Suprapubic skin (tissue), 4 donors: ENCODE results near the gene ICAM2. TPM values are rescaled to one million over a fixed set of nuclear protein-coding genes. Genes with fewer than 3 reads are reported as not detected.

Source experiments
- DNase-seq, 2 donors: peaks; one replicate each; pipeline ENCODE4 v3.0.0-alpha.2; 2019; ENCODE audit warnings: low spot score in 2 of 2
- H3K27ac ChIP-seq: fragments of 200-600 bp; sonication (generic); one replicate; pipeline ENCODE4 v1.5.1; 2019
- H3K27me3 ChIP-seq: fragments of 200-600 bp; sonication (generic); one replicate; pipeline ENCODE4 v1.5.1; 2019
- H3K36me3 ChIP-seq: fragments of 200-600 bp; sonication (generic); one replicate; pipeline ENCODE4 v1.5.1; 2019
- H3K4me1 ChIP-seq: fragments of 200-600 bp; sonication (generic); one replicate; pipeline ENCODE4 v1.5.1; 2019
- H3K4me3 ChIP-seq: fragments of 200-600 bp; sonication (generic); one replicate; pipeline ENCODE4 v1.5.1; 2019; ENCODE audit warnings: mild to moderate bottlenecking
- H3K9me3 ChIP-seq: fragments of 200-600 bp; sonication (generic); one replicate; pipeline ENCODE4 v1.5.1; 2019
- EP300 ChIP-seq: sonication (generic); formaldehyde crosslinking; IDR thresholded peaks from one replicate; pipeline ENCODE4 v1.6.1; 2017; ENCODE audit warnings: antibody characterized with exemption
- POLR2A ChIP-seq, 2 donors: fragments of 450-650 bp; IDR thresholded peaks; one replicate each; pipeline ENCODE4 v1.6.1; 2017; ENCODE audit warnings: antibody characterized with exemption in 2 of 2, mild to moderate bottlenecking in 2 of 2, moderate library complexity in 2 of 2
- POLR2AphosphoS5 ChIP-seq, 3 donors: sonication (generic); formaldehyde crosslinking; IDR thresholded peaks; one replicate each; pipeline ENCODE4 v1.6.1; 2017; ENCODE audit warnings: antibody characterized with exemption in 3 of 3
- WGBS: methylation state at CpG from one replicate; pipeline ENCODE4 v1.1.5; 2018; 5-methylcytosine and 5-hydroxymethylcytosine counted together
- total RNA-seq, 4 donors: library from RNA; depleted of rRNA; stranded (reverse); fragments of >200 nt; gene quantifications; one replicate each; pipeline ENCODE4 v1.1.0, GENCODE V29; 2016
- TF ChIP-seq, protein P1 (sequence below), 2 donors: fragments of 200-600 bp in 1 of 2; fragments of 450-650 bp in 1 of 2; sonication (generic) in 1 of 2; IDR thresholded peaks; one replicate each; pipeline ENCODE4 v1.5.1; 2016 to 2019; ENCODE audit warnings: antibody characterized with exemption in 2 of 2, mild to moderate bottlenecking in 1 of 2, moderate library complexity in 1 of 2

Gene ICAM2
- total RNA-seq, 4 donors from 2014 or later: 8.4 to 32.5 (median 14.9) TPM

GRCh38 chr17:64060331-64060730 lies 39.9 kb upstream of the ICAM2 start:
- Histone ChIP-seq H3K27me3 (no peaks in the 10 kb centered on the region), H3K4me1 (peaks cover 9% of the 10 kb centered on the region), H3K4me3 (no peak overlapping the region), H3K36me3 (peaks cover 67% of the 10 kb centered on the region), H3K27ac (no peak overlapping the region), H3K9me3 (no peaks in the 10 kb centered on the region)
- TF ChIP-seq POLR2AphosphoS5 (IDR thresholded peaks at IDR 0.05): no peak
- no peak for TF ChIP-seq EP300
- no peak for TF ChIP-seq POLR2A (IDR thresholded peaks at IDR 0.05)
- TF ChIP-seq, protein P1, sequence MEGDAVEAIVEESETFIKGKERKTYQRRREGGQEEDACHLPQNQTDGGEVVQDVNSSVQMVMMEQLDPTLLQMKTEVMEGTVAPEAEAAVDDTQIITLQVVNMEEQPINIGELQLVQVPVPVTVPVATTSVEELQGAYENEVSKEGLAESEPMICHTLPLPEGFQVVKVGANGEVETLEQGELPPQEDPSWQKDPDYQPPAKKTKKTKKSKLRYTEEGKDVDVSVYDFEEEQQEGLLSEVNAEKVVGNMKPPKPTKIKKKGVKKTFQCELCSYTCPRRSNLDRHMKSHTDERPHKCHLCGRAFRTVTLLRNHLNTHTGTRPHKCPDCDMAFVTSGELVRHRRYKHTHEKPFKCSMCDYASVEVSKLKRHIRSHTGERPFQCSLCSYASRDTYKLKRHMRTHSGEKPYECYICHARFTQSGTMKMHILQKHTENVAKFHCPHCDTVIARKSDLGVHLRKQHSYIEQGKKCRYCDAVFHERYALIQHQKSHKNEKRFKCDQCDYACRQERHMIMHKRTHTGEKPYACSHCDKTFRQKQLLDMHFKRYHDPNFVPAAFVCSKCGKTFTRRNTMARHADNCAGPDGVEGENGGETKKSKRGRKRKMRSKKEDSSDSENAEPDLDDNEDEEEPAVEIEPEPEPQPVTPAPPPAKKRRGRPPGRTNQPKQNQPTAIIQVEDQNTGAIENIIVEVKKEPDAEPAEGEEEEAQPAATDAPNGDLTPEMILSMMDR (IDR thresholded peaks at IDR 0.05): no peak
- no peak for DNase-seq
- WGBS: 98% methylated on average over 5 of the region's 5 CpGs

- peaks cover 69% of the 10 kb centered on the region for H3K36me3 ChIP-seq
- TF ChIP-seq POLR2A (IDR thresholded peaks at IDR 0.05) (no peak), POLR2AphosphoS5 (IDR thresholded peaks at IDR 0.05) (no peak), EP300 (no peak)
- TF ChIP-seq, protein P1 (IDR thresholded peaks at IDR 0.05): no peak
These were observed 39.3 kb upstream of the ICAM2 start for GRCh38 chr17:64059756-64060155.

DNA sequence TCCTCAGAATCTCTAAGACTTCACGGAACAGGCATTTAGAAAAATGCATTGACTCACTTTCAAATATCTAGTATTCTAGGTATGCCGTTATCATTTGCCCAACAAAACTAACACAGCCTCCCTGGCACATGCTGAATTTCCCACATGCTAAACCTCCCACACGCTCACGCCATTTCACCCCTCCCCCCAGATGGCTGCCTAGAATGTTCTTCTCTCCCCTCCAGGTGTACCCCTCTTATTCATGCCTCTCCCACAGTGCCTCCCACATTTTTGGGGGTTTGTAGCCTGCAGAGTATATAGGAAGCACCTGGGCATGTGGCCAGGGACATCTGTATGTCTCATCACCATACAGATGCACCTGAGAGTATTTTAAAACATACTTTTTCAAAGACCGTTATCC lies 38.2 kb upstream of the ICAM2 start:
- Histone ChIP-seq H3K4me1 (peaks cover 2% of the 10 kb centered on the region), H3K4me3 (no peak overlapping the region), H3K27me3 (no peaks in the 10 kb centered on the region), H3K27ac (no peak overlapping the region), H3K36me3 (peaks cover 73% of the 10 kb centered on the region), H3K9me3 (no peaks in the 10 kb centered on the region)
- no peak for DNase-seq
- TF ChIP-seq POLR2A (IDR thresholded peaks at IDR 0.05): no peak
- WGBS: 88% methylated on average over 5 of the region's 5 CpGs

More at GRCh38 chr17:64059756-64060155, 39.3 kb upstream of the ICAM2 start:
- no peak overlapping the region for H3K4me3 ChIP-seq
- H3K4me1 ChIP-seq: peaks cover 9% of the 10 kb centered on the region
- DNase-seq: no peak
- 90% methylated on average over 2 of the region's 2 CpGs for WGBS
- no peaks in the 10 kb centered on the region for H3K27me3 ChIP-seq
- no peaks in the 10 kb centered on the region for H3K9me3 ChIP-seq
- H3K27ac ChIP-seq: no peak overlapping the region

DNA sequence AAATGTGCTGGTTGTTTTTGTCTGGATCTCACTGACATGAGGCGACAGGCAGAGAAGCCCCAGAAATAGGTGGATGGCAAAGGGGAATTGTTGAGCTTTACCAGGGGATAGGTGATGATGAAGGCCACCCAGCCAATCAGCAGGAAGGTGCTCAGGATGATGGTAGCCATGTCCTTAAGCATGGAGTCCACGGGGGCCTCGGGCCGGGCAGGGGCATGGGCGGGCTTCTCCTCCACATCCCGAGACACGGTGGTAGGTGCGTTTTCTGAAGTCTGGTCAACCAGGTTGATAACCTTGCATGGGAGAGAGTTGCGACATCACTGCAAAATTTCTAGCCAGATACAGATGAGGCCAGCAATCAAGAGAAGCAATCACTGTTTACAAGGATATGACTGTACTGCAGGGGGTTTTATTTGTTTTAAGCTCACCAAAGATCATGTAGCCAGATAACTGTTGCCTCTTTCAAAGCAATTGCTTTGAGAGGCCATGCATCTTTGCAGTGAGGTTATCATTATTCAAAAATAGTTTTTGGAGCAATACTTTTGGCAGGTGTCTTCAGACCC lies 37.3 kb upstream of the ICAM2 start:
- WGBS: 94% methylated on average over 9 of the region's 9 CpGs
- H3K36me3 ChIP-seq: peaks cover 75% of the 10 kb centered on the region
- no peaks in the 10 kb centered on the region for H3K4me1 ChIP-seq

GRCh38 chr17:64056269-64057005 lies 36.0 kb upstream of the ICAM2 start:
- no peaks in the 10 kb centered on the region for H3K9me3 ChIP-seq
- no peaks in the 10 kb centered on the region for H3K4me1 ChIP-seq
- DNase-seq: no peak
- no peak overlapping the region for H3K27ac ChIP-seq
- WGBS: 56% methylated on average over 11 of the region's 12 CpGs
- H3K36me3 ChIP-seq: peaks cover 88% of the 10 kb centered on the region
- H3K4me3 ChIP-seq: no peak overlapping the region
- no peak for TF ChIP-seq POLR2AphosphoS5 (IDR thresholded peaks at IDR 0.05)
- TF ChIP-seq POLR2A (IDR thresholded peaks at IDR 0.05): no peak
- TF ChIP-seq, protein P1 (IDR thresholded peaks at IDR 0.05): no peak
- TF ChIP-seq EP300: no peak
- no peaks in the 10 kb centered on the region for H3K27me3 ChIP-seq

More for the DNA sequence above, 37.3 kb upstream of the ICAM2 start:
- Histone ChIP-seq H3K4me3 (no peak overlapping the region), H3K27me3 (no peaks in the 10 kb centered on the region), H3K27ac (no peak overlapping the region), H3K9me3 (no peaks in the 10 kb centered on the region)
- no peak for DNase-seq
- TF ChIP-seq POLR2AphosphoS5 (IDR thresholded peaks at IDR 0.05) (no peak), POLR2A (IDR thresholded peaks at IDR 0.05) (no peak), EP300 (no peak)
- TF ChIP-seq, protein P1 (IDR thresholded peaks at IDR 0.05): no peak
